ENCODE measurements around the gene HARS1. TPM values are rescaled to one million over a fixed set of nuclear protein-coding genes. Genes with fewer than 3 reads are reported as not detected.
A peak's percentile ranks its signal among the peaks of the same experiment; 100 is the strongest.

Gene HARS1
- total and polyA plus RNA-seq, 4 donors = 43.8 to 54.6 (median 48.4) TPM

DNA sequence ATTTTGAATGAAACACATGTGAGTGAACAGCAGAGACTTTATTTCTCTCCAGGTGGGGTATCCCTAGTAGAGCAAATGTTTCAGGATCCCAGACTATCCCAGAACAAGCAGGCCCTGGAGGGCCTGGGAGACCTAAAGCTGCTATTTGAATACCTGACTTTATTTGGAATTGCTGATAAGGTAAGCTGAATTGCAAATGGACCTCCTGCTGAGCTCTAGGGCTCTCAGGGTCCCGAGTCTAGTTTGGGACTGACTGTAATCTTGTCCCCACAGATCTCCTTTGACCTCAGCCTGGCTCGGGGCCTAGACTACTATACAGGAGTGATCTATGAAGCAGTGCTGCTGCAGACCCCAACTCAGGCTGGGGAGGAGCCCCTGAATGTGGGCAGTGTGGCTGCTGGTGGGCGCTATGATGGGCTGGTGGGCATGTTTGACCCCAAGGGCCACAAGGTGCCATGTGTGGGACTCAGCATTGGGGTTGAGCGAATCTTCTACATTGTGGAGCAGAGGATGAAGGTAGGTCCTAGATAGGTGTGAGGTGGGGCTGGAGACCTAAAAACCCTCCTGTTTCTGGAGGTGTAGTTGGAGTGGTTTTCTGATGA lies 5.8 kb upstream of the HARS1 start:
- H3K27me3 ChIP-seq (ENCODE audit: control insufficient read depth in 3 of 3, insufficient read depth in 3 of 3, low read length in 2 of 3) = no peaks in the 10 kb centered on the region
- 91 to 96% methylated on average over 4 of the region's 4 CpGs for WGBS, 2 donors
- H3K36me3 ChIP-seq (ENCODE audit: control insufficient read depth in 4 of 4, insufficient read depth in 4 of 4, low read length in 4 of 4) = peaks cover 44 to 59% (median 46%) of the 10 kb centered on the region in 4 donors
- DNase-seq = no peak
- TF ChIP-seq, protein P1, sequence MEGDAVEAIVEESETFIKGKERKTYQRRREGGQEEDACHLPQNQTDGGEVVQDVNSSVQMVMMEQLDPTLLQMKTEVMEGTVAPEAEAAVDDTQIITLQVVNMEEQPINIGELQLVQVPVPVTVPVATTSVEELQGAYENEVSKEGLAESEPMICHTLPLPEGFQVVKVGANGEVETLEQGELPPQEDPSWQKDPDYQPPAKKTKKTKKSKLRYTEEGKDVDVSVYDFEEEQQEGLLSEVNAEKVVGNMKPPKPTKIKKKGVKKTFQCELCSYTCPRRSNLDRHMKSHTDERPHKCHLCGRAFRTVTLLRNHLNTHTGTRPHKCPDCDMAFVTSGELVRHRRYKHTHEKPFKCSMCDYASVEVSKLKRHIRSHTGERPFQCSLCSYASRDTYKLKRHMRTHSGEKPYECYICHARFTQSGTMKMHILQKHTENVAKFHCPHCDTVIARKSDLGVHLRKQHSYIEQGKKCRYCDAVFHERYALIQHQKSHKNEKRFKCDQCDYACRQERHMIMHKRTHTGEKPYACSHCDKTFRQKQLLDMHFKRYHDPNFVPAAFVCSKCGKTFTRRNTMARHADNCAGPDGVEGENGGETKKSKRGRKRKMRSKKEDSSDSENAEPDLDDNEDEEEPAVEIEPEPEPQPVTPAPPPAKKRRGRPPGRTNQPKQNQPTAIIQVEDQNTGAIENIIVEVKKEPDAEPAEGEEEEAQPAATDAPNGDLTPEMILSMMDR (IDR thresholded peaks at IDR 0.05; ENCODE audit: control extremely low read depth, extremely low read depth) = no peak
- no peak overlapping the region for H3K9ac ChIP-seq (ENCODE audit: insufficient read depth in 1 of 2, low read length in 2 of 2)
- H3K9me3 ChIP-seq (ENCODE audit: control insufficient read depth in 4 of 4, insufficient read depth in 3 of 4, low read length in 3 of 4) = no peaks in the 10 kb centered on the region
- no peak overlapping the region for H3K27ac ChIP-seq (ENCODE audit: low read depth in 1 of 2, low read length in 1 of 2)
- no peak overlapping the region for H3K4me3 ChIP-seq
- ATAC-seq (ENCODE audit: insufficient read depth, low FRiP score) = no peak
- peaks cover 0 to 18% (median 11%) of the 10 kb centered on the region in 5 donors for H3K4me1 ChIP-seq (ENCODE audit: control insufficient read depth in 5 of 5, insufficient read depth in 5 of 5, low read length in 5 of 5)

DNA sequence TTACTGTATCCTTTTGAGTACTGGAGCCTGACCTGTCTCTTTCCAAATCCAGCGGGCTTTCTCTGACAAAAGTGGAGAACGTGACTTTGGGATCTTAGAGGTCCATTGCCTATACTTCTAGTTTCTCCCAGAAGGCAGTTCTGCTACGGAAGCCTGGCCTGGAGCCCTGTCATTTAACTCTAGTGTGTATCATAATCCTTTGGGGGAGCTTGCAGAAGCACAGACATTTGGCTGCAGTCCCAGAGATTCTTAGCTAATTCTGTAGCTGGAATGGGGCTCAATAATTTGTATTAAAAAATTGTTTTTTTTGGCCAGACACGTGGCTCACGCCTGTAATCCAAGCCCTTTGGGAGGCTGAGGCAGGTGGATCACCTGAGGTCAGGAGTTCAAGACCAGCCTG lies 3.1 kb upstream of the HARS1 start:
- 80 to 85% methylated on average over 5 of the region's 5 CpGs for WGBS, 2 donors
- Histone ChIP-seq H3K36me3 (ENCODE audit: control insufficient read depth in 4 of 4, insufficient read depth in 4 of 4, low read length in 4 of 4) (peaks cover 32 to 57% (median 44%) of the 10 kb centered on the region in 4 donors), H3K27me3 (ENCODE audit: control insufficient read depth in 3 of 3, insufficient read depth in 3 of 3, low read length in 2 of 3) (no peaks in the 10 kb centered on the region), H3K4me3 (no peak overlapping the region), H3K27ac (ENCODE audit: low read depth in 1 of 2, low read length in 1 of 2) (no peak overlapping the region), H3K4me1 (ENCODE audit: control insufficient read depth in 5 of 5, insufficient read depth in 5 of 5, low read length in 5 of 5) (peaks cover 0 to 13% (median 9%) of the 10 kb centered on the region in 5 donors), H3K9ac (ENCODE audit: insufficient read depth in 1 of 2, low read length in 2 of 2) (no peak overlapping the region), H3K9me3 (ENCODE audit: control insufficient read depth in 4 of 4, insufficient read depth in 3 of 4, low read length in 3 of 4) (no peaks in the 10 kb centered on the region)
- ATAC-seq (ENCODE audit: insufficient read depth, low FRiP score) (no peak), DNase-seq (peak in 2 of 3 donors; percentile 18 to 35)
- TF ChIP-seq, protein P1 (IDR thresholded peaks at IDR 0.05; ENCODE audit: control extremely low read depth, extremely low read depth) = no peak

DNA sequence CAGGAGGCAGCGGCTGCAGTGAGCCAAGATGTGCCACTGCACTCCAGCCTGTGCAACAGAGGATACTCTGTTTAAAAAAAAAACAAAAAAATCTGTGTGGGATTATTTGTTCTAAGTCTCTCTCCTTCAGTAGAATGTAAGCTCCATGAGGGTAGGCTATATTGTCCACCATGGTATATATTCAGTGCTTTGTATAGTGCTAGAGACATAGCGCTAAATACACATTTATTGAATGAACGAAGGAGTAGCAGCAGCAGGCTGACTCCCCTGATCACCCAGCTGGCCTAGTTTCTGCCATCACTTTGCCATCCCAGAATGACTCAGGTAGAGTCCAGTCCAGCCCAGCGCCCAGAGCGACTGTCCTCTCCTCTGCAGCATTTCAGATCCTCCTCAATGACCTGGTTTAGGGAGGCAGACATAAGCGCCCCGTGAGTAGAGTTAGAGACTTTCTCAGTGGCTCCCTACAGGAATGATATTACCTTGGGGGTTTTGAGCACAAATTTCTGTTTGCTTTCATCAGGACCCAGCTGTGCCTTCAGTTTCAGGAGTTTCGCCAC lies 716 bp downstream of the HARS1 start:
- DNase-seq (no peak), ATAC-seq (ENCODE audit: insufficient read depth, low FRiP score) (no peak)
- peak overlapping the region in 1 of 2 donors; percentile 96 for H3K9ac ChIP-seq (ENCODE audit: insufficient read depth in 1 of 2, low read length in 2 of 2)
- H3K9me3 ChIP-seq (ENCODE audit: control insufficient read depth in 4 of 4, insufficient read depth in 3 of 4, low read length in 3 of 4) = no peaks in the 10 kb centered on the region
- no peaks in the 10 kb centered on the region for H3K27me3 ChIP-seq (ENCODE audit: control insufficient read depth in 3 of 3, insufficient read depth in 3 of 3, low read length in 2 of 3)
- H3K4me1 ChIP-seq (ENCODE audit: control insufficient read depth in 5 of 5, insufficient read depth in 5 of 5, low read length in 5 of 5) = peaks cover 0 to 13% (median 9%) of the 10 kb centered on the region in 5 donors
- TF ChIP-seq, protein P1 (IDR thresholded peaks at IDR 0.05; ENCODE audit: control extremely low read depth, extremely low read depth) = no peak
- H3K36me3 ChIP-seq (ENCODE audit: control insufficient read depth in 4 of 4, insufficient read depth in 4 of 4, low read length in 4 of 4) = peaks cover 6 to 26% (median 20%) of the 10 kb centered on the region in 4 donors
- peak overlapping the region; percentile 87 for H3K4me3 ChIP-seq
- WGBS, 2 donors = 54 to 62% methylated on average over 8 of the region's 8 CpGs
- peak overlapping the region; percentile 68 to 75 for H3K27ac ChIP-seq (ENCODE audit: low read depth in 1 of 2, low read length in 1 of 2)
